C1 segment of cervical spinal cord (tissue), 14 donors: Measurements from ENCODE around the gene AGPS.

ENCODE experiments used
- DNase-seq, 14 donors: peaks; one replicate each; lab custom pipeline; 2025; lab: John Stamatoyannopoulos, UW

AGPS gene

DNA sequence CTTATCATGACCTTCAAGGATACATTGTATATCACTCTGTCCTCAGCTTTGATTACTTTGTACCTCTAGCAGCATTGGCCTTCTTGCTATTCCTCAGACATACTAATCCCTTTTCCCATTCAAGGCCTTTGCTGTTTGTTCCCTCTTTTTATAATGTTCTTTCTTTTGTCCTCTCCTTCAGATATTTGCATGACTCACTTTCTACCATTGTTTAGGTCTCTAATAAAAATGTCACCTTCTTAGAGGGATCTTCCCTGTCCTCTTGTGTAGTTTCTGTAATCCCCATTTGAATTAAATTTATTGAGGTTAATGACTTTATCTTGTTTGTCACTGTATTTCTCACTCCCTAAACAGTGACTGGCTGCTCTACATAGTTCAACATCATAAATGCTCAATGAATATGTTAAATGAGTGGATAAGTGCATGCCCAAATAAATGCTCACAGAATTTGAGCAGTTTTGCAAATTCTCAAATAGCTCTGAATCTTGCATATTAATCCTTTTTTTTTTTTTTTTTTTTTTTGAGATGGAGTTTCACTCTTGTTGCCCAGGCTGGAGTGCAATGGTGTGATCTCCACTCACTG is 135.9 kb downstream of the AGPS start:
- no peak for DNase-seq

- DNase-seq: no peak
These were observed 136.6 kb downstream of the AGPS start for GRCh38 chr2:177529166-177529565.

DNA sequence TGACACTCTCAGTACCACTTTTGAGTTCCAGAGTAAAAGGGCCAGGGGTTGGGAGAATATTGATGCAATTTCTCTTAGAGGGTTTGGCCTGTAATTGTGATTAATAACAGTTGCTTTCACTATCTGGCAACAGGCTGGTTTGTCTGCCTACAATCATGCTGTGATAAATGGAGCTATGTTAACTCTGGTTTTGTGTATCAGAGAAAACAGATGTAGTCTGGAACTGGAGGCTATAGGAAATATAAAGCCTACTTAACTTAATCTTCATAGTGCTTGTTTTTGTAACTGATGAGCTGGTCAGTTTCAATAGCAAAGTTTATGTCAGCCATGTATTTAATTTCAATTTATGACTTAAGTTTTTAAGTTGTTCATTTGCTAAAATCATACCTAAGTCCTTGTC is 138.0 kb downstream of the AGPS start:
- DNase-seq: no peak

DNA sequence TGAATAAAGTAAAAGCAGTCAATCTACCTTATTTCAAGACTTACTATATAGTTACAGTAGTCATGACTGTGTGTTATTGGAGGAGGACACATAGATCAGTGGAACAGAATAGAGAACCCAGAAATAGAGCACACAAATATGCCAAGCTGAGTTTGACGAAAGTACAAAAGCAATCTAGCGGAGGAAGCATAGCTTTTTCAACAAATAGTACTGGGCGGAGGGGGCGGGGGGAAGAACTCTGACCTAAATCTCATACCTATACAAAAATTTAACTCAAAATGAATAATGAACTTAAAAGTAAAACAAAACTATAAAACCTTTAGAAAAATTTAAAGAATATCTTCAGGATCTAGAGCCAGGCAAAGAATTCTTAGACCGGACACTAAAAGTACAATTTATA is 139.1 kb downstream of the AGPS start:
- DNase-seq: no peak

- no peak for DNase-seq
These were observed 140.0 kb downstream of the AGPS start for GRCh38 chr2:177532567-177532966.

DNA sequence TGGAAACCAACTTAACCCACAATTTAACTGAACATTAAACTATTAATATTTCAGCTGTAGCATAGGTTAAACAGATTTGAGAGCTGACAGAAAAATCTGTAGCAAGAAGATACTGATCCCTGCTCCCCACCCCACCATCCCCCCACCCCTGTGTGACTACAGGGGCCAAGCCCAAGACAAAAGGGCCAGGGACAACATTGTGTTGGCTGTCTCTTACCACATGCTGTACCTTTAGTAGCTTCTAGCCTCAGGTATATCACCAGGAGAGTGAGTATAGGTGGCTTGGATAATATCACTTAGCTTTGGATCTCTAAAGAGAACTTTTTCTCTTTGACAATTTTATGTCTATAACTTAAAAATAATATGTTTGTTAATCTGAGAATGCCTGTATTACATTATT is 140.7 kb downstream of the AGPS start:
- DNase-seq: no peak

- DNase-seq: no peak
These were observed 142.4 kb downstream of the AGPS start for GRCh38 chr2:177535000-177535399.

GRCh38 chr2:177535958-177536504 is 143.5 kb downstream of the AGPS start:
- no peak for DNase-seq

DNA sequence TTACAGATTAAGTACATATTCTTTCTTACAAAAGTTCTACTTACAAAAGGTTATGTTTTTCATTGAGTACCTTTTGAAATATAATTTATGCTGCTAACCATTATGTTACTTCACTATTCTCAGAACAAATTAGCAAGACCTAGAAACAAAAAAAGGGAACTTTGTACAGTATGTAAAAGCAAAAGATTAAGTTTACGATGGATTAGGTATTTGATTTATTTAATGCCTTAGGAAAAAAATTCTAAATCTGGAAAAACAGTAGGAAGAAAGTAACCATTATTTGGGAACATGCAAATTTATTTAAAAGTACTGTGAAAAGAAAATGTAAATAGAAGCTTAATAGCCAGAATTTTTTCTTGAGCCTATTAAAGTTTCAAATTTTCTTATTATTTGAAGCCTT is 144.6 kb downstream of the AGPS start:
- no peak for DNase-seq

GRCh38 chr2:177537636-177538035 is 145.1 kb downstream of the AGPS start:
- DNase-seq: no peak

- DNase-seq: no peak
These were observed 145.8 kb downstream of the AGPS start for GRCh38 chr2:177538323-177538722.

DNA sequence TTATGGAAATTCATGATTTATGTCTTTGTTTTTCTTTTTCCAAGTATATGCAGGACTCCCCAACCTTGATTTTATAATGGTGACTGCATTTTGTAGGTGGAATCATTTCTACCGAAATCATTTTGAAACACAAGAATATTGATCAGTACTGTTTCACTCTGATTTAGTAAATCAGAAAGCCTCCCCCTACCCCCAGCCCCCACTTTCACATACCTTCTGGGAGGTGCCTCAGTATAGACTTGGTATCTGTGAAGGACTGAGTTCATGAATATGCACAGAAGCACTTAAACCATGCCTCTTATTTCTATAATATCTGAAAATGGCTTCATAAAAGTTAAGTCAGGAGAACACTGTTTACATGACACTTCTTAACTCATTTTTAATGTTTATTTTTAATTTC is 147.7 kb downstream of the AGPS start:
- DNase-seq: no peak

- no peak for DNase-seq
These were observed 148.9 kb downstream of the AGPS start for GRCh38 chr2:177541258-177541991.

GRCh38 chr2:177542396-177542795 is 149.8 kb downstream of the AGPS start:
- DNase-seq: no peak

- DNase-seq: no peak
These were observed 150.6 kb downstream of the AGPS start for GRCh38 chr2:177543007-177543760.

GRCh38 chr2:177545143-177545542 is 152.6 kb downstream of the AGPS start:
- DNase-seq: no peak

- DNase-seq: no peak
These were observed 153.5 kb downstream of the AGPS start for GRCh38 chr2:177545981-177546585.

GRCh38 chr2:177547122-177547521 is 154.5 kb downstream of the AGPS start:
- DNase-seq: no peak

- DNase-seq: no peak
These were observed 155.2 kb downstream of the AGPS start for GRCh38 chr2:177547772-177548171.

DNA sequence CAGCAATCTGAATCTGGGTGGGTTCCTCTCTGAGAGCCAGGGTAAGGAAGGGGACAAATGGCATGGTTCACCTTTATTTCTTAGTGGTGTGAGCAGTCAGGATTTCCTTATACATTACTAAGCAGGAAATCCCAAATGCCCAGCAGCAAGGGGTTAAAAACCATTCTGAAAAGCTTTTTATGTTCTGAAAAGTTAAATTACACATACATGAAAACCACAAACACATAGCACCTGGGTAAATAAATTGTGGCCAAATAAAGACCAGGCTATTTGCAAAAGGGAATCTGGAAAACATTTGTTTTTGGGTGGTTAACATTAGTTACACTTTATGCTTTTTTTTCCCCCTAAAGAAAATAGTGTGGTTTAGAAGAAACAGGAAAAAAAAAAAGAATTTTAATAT is 156.1 kb downstream of the AGPS start:
- DNase-seq: no peak

DNA sequence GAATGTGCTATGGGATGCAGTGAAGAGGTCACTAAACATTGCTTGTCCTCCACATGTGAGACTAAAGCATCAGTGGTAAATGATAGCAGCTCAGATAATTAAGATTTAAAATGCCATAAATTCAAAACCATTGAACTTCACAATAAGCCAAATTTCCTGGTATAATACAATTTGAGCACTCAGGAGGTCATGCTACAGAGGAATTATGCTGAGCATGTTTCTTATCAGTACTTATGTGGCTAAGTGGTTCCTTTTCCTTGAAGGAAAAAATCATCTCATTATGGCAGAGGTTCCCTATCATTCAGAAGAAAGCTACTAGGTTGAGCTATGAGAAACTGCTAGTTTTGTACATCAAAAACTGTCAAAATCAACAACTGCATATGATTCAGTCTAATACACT is 156.6 kb downstream of the AGPS start:
- DNase-seq: no peak
